DND-41 (cell line): ENCODE results near the gene COL6A3.

Source experiments
- ATAC-seq: fragments of 200-7000 bp; cut with Tn5 transposase; 3 replicates; pipeline ENCODE4 v1.9.1; 2021; ENCODE audit warnings: low read depth; ENCODE audit not compliant: insufficient read depth
- DNase-seq: peaks from one replicate; pipeline ENCODE4 v3.0.0-alpha.2; 2020
- H2AFZ ChIP-seq: 2 replicates; pipeline ENCODE4 v1.6.0; 2012; ENCODE audit warnings: low read depth, low read length
- H3K27ac ChIP-seq: 2 replicates; pipeline ENCODE4 v1.5.1; 2012; ENCODE audit warnings: low read length, inconsistent platforms
- H3K27me3 ChIP-seq: fragments of 200-600 bp; sonication (generic); 2 replicates; pipeline ENCODE4 v1.6.0; 2012; ENCODE audit warnings: low read length, mild to moderate bottlenecking, inconsistent platforms; ENCODE audit not compliant: insufficient read depth, poor library complexity
- H3K36me3 ChIP-seq: 2 replicates; pipeline ENCODE4 v1.5.1; 2012; ENCODE audit warnings: low read length, inconsistent platforms; ENCODE audit not compliant: insufficient read depth
- H3K4me1 ChIP-seq: 2 replicates; pipeline ENCODE4 v1.5.1; 2012; ENCODE audit warnings: mild to moderate bottlenecking, low read length; ENCODE audit not compliant: insufficient read depth
- H3K4me2 ChIP-seq: 2 replicates; pipeline ENCODE4 v1.6.0; 2012; ENCODE audit warnings: mild to moderate bottlenecking, moderate library complexity, low read length, inconsistent platforms; ENCODE audit not compliant: insufficient read depth
- H3K4me3 ChIP-seq, 2 experiments: fragments of 200-600 bp in 1 of 2; shearing (Covaris generic) in 1 of 2; 2 replicates each; pipeline ENCODE4 v1.5.1; 2012 to 2016; ENCODE audit warnings: inconsistent platforms in 2 of 2, low read length in 2 of 2, mild to moderate bottlenecking in 2 of 2, low read depth in 1 of 2, moderate library complexity in 1 of 2
- H3K79me2 ChIP-seq: 2 replicates; pipeline ENCODE4 v1.6.0; 2012; ENCODE audit warnings: low read length, inconsistent platforms; ENCODE audit not compliant: insufficient read depth
- H3K9ac ChIP-seq: 2 replicates; pipeline ENCODE4 v1.6.0; 2012; ENCODE audit warnings: low read depth, mild to moderate bottlenecking, inconsistent platforms, low read length, moderate library complexity
- H3K9me3 ChIP-seq: 2 replicates; pipeline ENCODE4 v1.5.1; 2012; ENCODE audit warnings: low read length, moderate library complexity, mild to moderate bottlenecking, inconsistent platforms; ENCODE audit not compliant: insufficient read depth, severe bottlenecking
- H4K20me1 ChIP-seq: 2 replicates; pipeline ENCODE4 v1.6.0; 2012; ENCODE audit warnings: low read length; ENCODE audit not compliant: insufficient read depth
- CTCF ChIP-seq: IDR thresholded peaks from 2 replicates; pipeline ENCODE4 v1.5.1; 2012; ENCODE audit warnings: borderline replicate concordance, low read length, moderate library complexity, mild to moderate bottlenecking; ENCODE audit not compliant: poor library complexity, severe bottlenecking; ENCODE audit errors: extremely low read depth
- EZH2 ChIP-seq: IDR thresholded peaks from 3 replicates; pipeline ENCODE4 v1.6.1; 2012; ENCODE audit warnings: borderline replicate concordance, low read depth, mild to moderate bottlenecking, moderate library complexity, low read length, inconsistent platforms; ENCODE audit not compliant: severe bottlenecking

The COL6A3 gene

GRCh38 chr2:237291138-237291792 is 122.7 kb downstream of the COL6A3 start:
- Histone ChIP-seq H3K4me2 (no peak overlapping the region), H3K9ac (no peak overlapping the region), H3K27ac (no peak overlapping the region), H3K79me2 (no peaks in the 10 kb centered on the region), H3K9me3 (no peaks in the 10 kb centered on the region), H2AFZ (no peak overlapping the region), H3K36me3 (no peaks in the 10 kb centered on the region), H4K20me1 (no peaks in the 10 kb centered on the region), H3K27me3 (peaks cover 3% of the 10 kb centered on the region), H3K4me3 (no peak overlapping the region), H3K4me1 (no peaks in the 10 kb centered on the region)
- DNase-seq (no peak), ATAC-seq (no peak)
- TF ChIP-seq EZH2 (no peak), CTCF (no peak)

GRCh38 chr2:237290261-237290660 is 123.7 kb downstream of the COL6A3 start:
- Histone ChIP-seq H3K79me2 (no peaks in the 10 kb centered on the region), H3K4me3 (no peak overlapping the region), H3K27ac (no peak overlapping the region), H3K36me3 (no peaks in the 10 kb centered on the region), H2AFZ (no peak overlapping the region), H3K27me3 (no peaks in the 10 kb centered on the region), H3K9ac (no peak overlapping the region), H4K20me1 (no peaks in the 10 kb centered on the region), H3K4me1 (no peaks in the 10 kb centered on the region), H3K4me2 (no peak overlapping the region), H3K9me3 (no peaks in the 10 kb centered on the region)
- TF ChIP-seq CTCF (no peak), EZH2 (no peak)
- DNase-seq (no peak), ATAC-seq (no peak)

- ATAC-seq, result no peak
- no peak overlapping the region for H3K4me2 ChIP-seq
- TF ChIP-seq EZH2, result no peak
- no peak for TF ChIP-seq CTCF
Measured at GRCh38 chr2:237289139-237289538, 124.8 kb downstream of the COL6A3 start.

More at GRCh38 chr2:237289139-237289538, 124.8 kb downstream of the COL6A3 start:
- H3K4me3 ChIP-seq, result no peak overlapping the region
- no peak overlapping the region for H3K27ac ChIP-seq
- no peaks in the 10 kb centered on the region for H3K4me1 ChIP-seq
- no peaks in the 10 kb centered on the region for H3K9me3 ChIP-seq
- no peak overlapping the region for H3K9ac ChIP-seq
- no peaks in the 10 kb centered on the region for H4K20me1 ChIP-seq
- H2AFZ ChIP-seq, result no peak overlapping the region
- no peaks in the 10 kb centered on the region for H3K36me3 ChIP-seq
- H3K79me2 ChIP-seq, result no peaks in the 10 kb centered on the region
- no peak for DNase-seq
- no peaks in the 10 kb centered on the region for H3K27me3 ChIP-seq
